Central memory CD8-positive, alpha-beta T cell (primary cell): ENCODE data around the gene SPOCD1.

ENCODE experiments used
- ATAC-seq: fragments of 150-1000 bp; cut with Tn5 transposase; replicated peaks from 2 replicates; pipeline ENCODE4 v1.10.0; 2022; ENCODE audit warnings: mild to moderate bottlenecking, moderate FRiP score, moderate number of reproducible peaks; ENCODE audit not compliant: poor library complexity, severe bottlenecking; ENCODE audit errors: extremely low read depth
- DNase-seq, 2 donors: peaks; one replicate each; pipeline ENCODE4 v3.0.0; 2021; ENCODE audit warnings: low spot score in 2 of 2
- H3K27ac Mint-ChIP-seq: one replicate; pipeline ENCODE4 v1.8.0; 2022; ENCODE audit warnings: low read depth, mild to moderate bottlenecking, moderate library complexity, mixed read lengths
- H3K27me3 Mint-ChIP-seq: one replicate; pipeline ENCODE4 v1.8.0; 2022; ENCODE audit warnings: mixed read lengths
- H3K36me3 Mint-ChIP-seq: one replicate; pipeline ENCODE4 v1.8.0; 2022; ENCODE audit warnings: mild to moderate bottlenecking, moderate library complexity, mixed read lengths; ENCODE audit not compliant: insufficient read depth
- H3K4me1 Mint-ChIP-seq: one replicate; pipeline ENCODE4 v1.8.0; 2022; ENCODE audit warnings: mixed read lengths
- H3K4me3 Mint-ChIP-seq: one replicate; pipeline ENCODE4 v1.8.0; 2022; ENCODE audit warnings: mild to moderate bottlenecking, moderate library complexity, mixed read lengths
- H3K9me3 Mint-ChIP-seq: one replicate; pipeline ENCODE4 v1.8.0; 2022; ENCODE audit warnings: mixed read lengths

Gene SPOCD1

GRCh38 chr1:31748365-31748764 is 67.5 kb downstream of the SPOCD1 start:
- Mint-ChIP-seq H3K27ac (no peak overlapping the region), H3K9me3 (no peaks in the 10 kb centered on the region)

DNA sequence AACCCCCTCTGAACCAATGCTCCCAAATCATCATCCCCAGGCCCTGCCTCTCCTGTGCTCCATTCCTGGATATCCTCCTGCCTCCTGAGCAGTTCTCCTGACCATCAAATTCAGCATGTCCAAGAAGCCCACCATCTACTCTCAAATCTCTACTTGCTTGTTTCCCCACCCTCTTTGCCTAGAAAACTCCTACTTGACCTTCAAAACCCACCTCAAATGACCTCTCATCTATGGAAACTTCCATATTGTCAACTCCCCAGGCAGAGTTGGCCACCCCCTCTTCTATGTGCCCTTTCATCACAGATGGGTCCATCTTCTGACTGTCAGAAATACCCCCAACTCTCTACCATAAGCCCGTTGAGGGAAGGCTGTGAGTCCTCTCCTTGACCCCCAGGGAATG is 68.5 kb downstream of the SPOCD1 start:
- peak overlapping the region; percentile 33 for H3K27ac Mint-ChIP-seq
- ATAC-seq (no peak), DNase-seq (no peak)
- peak overlapping the region; percentile 51 for H3K4me3 Mint-ChIP-seq
- H3K36me3 Mint-ChIP-seq, result peaks cover 1% of the 10 kb centered on the region
- H3K27me3 Mint-ChIP-seq, result no peaks in the 10 kb centered on the region
- no peaks in the 10 kb centered on the region for H3K9me3 Mint-ChIP-seq
- H3K4me1 Mint-ChIP-seq, result peaks cover 52% of the 10 kb centered on the region

More at GRCh38 chr1:31748365-31748764, 67.5 kb downstream of the SPOCD1 start:
- peaks cover 56% of the 10 kb centered on the region for H3K4me1 Mint-ChIP-seq
- DNase-seq (no peak), ATAC-seq (no peak)
- H3K4me3 Mint-ChIP-seq, result no peak overlapping the region
- no peaks in the 10 kb centered on the region for H3K27me3 Mint-ChIP-seq
- peaks cover 1% of the 10 kb centered on the region for H3K36me3 Mint-ChIP-seq

DNA sequence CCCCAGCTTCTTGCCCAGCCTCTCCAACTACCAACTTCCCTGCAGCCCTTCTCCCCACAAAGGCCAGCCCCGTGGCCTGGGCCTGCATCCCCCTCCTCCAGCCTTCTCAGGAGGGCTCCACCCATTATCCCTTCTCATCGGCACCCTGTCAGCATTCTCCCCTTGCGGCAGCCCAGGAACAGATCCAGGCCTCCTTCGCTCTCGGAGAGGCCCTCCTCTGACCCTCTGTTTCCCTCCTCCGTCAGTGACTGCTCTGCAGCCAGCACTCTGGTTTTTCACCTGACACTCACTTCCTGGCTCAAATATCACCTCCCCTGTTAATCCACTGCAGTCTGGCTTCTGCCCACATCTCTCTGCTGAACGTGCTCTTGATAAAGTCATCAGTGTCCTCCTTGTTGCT is 69.1 kb downstream of the SPOCD1 start:
- H3K27me3 Mint-ChIP-seq, result no peaks in the 10 kb centered on the region
- H3K9me3 Mint-ChIP-seq, result no peaks in the 10 kb centered on the region
- H3K4me3 Mint-ChIP-seq, result peak overlapping the region; percentile 51
- ATAC-seq, result no peak
- H3K36me3 Mint-ChIP-seq, result no peaks in the 10 kb centered on the region
- DNase-seq, result no peak
- peak overlapping the region; percentile 33 for H3K27ac Mint-ChIP-seq
- H3K4me1 Mint-ChIP-seq, result peaks cover 46% of the 10 kb centered on the region

DNA sequence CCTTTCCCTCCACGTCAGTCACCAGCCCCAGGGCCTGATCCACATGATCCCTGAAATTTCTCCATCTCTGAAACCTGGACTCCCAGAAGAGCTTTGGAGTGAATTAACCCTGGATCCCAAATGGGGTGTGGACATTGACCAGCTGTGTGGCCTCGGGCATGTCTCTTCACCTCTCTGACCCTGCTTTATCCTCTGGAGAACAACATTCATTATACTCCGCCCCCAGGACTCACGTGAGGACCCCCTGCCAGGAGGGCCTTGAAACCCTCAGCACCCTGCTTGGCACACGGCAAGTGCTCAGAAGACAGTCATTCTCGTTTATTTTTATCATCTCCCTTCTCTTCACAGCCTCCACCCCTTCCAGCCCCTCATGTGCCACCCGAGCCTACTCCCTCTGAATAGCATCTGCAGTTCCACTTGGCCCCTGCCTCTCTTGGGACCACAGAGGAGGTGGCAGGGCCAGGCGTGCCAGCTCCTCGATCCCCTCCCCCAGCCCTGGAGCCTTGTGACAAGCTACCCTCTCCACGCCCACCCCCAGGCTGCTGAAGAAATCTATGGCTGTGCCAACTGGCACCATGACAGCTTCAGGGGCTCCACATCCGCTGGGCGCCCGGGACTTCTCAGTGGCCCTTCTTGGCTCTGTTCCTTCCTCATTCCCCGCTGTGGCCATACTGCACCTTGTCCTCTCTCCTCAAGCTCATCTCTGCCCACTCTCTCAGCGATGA is 69.7 kb downstream of the SPOCD1 start:
- no peaks in the 10 kb centered on the region for H3K36me3 Mint-ChIP-seq
- peak overlapping the region; percentile 51 for H3K4me3 Mint-ChIP-seq
- peak overlapping the region; percentile 33 for H3K27ac Mint-ChIP-seq
- no peak for DNase-seq
- peaks cover 40% of the 10 kb centered on the region for H3K4me1 Mint-ChIP-seq
- H3K9me3 Mint-ChIP-seq, result no peaks in the 10 kb centered on the region
- no peaks in the 10 kb centered on the region for H3K27me3 Mint-ChIP-seq
- no peak for ATAC-seq

DNA sequence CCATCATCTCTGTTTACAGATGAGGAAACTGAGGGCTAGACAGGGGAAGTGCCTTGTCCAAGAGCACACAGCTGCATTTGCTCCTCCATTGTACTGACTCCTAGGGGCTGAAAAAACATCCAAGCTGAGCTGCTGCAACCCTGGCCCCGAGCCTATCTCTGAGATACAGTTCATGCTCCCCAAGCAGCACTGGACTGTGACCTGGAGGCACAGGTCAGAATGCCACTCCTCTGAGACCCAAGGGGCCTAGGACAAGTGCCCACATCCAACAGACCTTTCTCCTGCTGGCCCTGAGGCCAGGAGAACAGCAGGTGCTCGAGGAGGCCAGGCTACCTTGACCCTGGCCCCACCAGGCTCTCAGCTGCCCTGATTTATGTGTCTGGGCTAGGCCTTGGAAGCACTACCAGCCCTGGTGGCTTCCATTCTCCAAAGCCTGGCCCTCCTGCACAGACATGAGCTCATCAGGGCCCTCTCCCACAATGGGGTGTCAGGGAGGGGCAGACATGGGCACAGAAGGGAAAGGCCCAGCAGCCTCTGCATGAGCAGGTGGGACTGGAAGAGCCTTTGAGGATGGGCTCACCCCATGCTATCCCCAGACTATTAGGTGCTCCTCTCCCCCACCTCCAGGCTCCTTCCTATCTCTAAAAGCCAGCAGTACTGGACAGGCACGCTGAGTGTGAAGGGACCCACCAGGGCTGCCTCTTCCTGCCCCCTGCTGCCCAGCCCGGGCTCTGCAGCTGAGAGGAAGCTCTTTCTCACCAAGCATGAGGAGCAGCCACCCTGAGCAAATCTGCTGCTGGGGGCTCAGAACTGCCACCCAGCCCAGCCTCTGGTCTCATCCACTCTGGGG is 70.5 kb downstream of the SPOCD1 start:
- Mint-ChIP-seq H3K36me3 (no peaks in the 10 kb centered on the region), H3K4me3 (no peak overlapping the region), H3K27ac (no peak overlapping the region), H3K27me3 (no peaks in the 10 kb centered on the region), H3K4me1 (peaks cover 32% of the 10 kb centered on the region), H3K9me3 (no peaks in the 10 kb centered on the region)
- peak; percentile 39 for ATAC-seq
- DNase-seq, result peak; percentile 25 to 32

- Mint-ChIP-seq H3K36me3 (no peaks in the 10 kb centered on the region), H3K9me3 (no peaks in the 10 kb centered on the region), H3K27ac (peak overlapping the region; percentile 63), H3K4me3 (peak overlapping the region; percentile 45), H3K4me1 (peaks cover 29% of the 10 kb centered on the region), H3K27me3 (no peaks in the 10 kb centered on the region)
- DNase-seq (no peak), ATAC-seq (peak; percentile 21)
These were observed 71.5 kb downstream of the SPOCD1 start for GRCh38 chr1:31744165-31744888.

GRCh38 chr1:31742462-31743212 is 73.2 kb downstream of the SPOCD1 start:
- Mint-ChIP-seq H3K27ac (no peak overlapping the region), H3K4me1 (peaks cover 34% of the 10 kb centered on the region), H3K27me3 (no peaks in the 10 kb centered on the region), H3K4me3 (no peak overlapping the region), H3K36me3 (no peaks in the 10 kb centered on the region), H3K9me3 (no peaks in the 10 kb centered on the region)
- no peak for ATAC-seq
- no peak for DNase-seq
